ENCODE data around the gene TSGA10IP.

- no peak for TF ChIP-seq CTCF (optimal IDR thresholded peaks at IDR 0.05 in 1 of 3, IDR thresholded peaks at IDR 0.05 in 1 of 3, conservative IDR thresholded peaks at IDR 0.05 in 1 of 3; ENCODE audit: extremely low read depth in 1 of 3, insufficient read depth in 2 of 3, low read length in 3 of 3)
- TF ChIP-seq EZH2 (IDR thresholded peaks at IDR 0.05; ENCODE audit: low read length), result no peak
Measured at GRCh38 chr11:65941720-65942310, 3.5 kb upstream of the TSGA10IP start.

Data from keratinocyte (primary cell).